ENCODE data around the gene ARPP19. TPM values are rescaled to one million over a fixed set of nuclear protein-coding genes. Genes with fewer than 3 reads are reported as not detected.
"Not testable (repeated sequence)": the region's sequence is repeated elsewhere in the genome, so short reads cannot be mapped to it uniquely, and the experiment has no call there.

Gene ARPP19
- total RNA-seq, 2 donors from 2014 or later = 86.5 to 99.5 TPM

- ATAC-seq (no peak), DNase-seq (no peak)
- intact Hi-C loops (cut with DNase I, micrococcal nuclease) = no loop called here
Measured at GRCh38 chr15:52556524-52557273, 12.1 kb downstream of the ARPP19 start.

- intact Hi-C loops (cut with DNase I, micrococcal nuclease) = no loop called here
- DNase-seq (no peak), ATAC-seq (no peak)
Measured at GRCh38 chr15:52552303-52552702, 16.5 kb downstream of the ARPP19 start.

GRCh38 chr15:52551762-52552161 is 17.1 kb downstream of the ARPP19 start:
- intact Hi-C loops (cut with DNase I, micrococcal nuclease) = no loop called here
- ATAC-seq (no peak), DNase-seq (no peak)

- intact Hi-C loops (cut with DNase I, micrococcal nuclease) = not testable (repeated sequence)
Measured at GRCh38 chr15:52551186-52551585, 17.6 kb downstream of the ARPP19 start.

GRCh38 chr15:52546031-52546751 is 22.6 kb downstream of the ARPP19 start:
- ATAC-seq = peak; percentile 38
- intact Hi-C loops (cut with DNase I, micrococcal nuclease) = no loop called here
- DNase-seq = no peak

More at GRCh38 chr15:52551186-52551585, 17.6 kb downstream of the ARPP19 start:
- not testable (repeated sequence) for DNase-seq, ATAC-seq

- DNase-seq (no peak), ATAC-seq (no peak)
- intact Hi-C loops (cut with DNase I, micrococcal nuclease) = no loop called here
Measured at GRCh38 chr15:52540374-52541012, 28.3 kb downstream of the ARPP19 start.

- ATAC-seq = no peak
- intact Hi-C loops (cut with DNase I, micrococcal nuclease) = no loop called here
- no peak for DNase-seq
Measured at GRCh38 chr15:52537459-52537858, 31.4 kb downstream of the ARPP19 start.

- DNase-seq = no peak
- no peak for ATAC-seq
- intact Hi-C loops (cut with DNase I, micrococcal nuclease) = no loop called here
Measured at GRCh38 chr15:52532427-52532826, 36.4 kb downstream of the ARPP19 start.

GRCh38 chr15:52529940-52530339 is 38.9 kb downstream of the ARPP19 start:
- intact Hi-C loops (cut with DNase I, micrococcal nuclease) = no loop called here
- DNase-seq (no peak), ATAC-seq (no peak)

GRCh38 chr15:52529341-52529924 is 39.4 kb downstream of the ARPP19 start:
- peak; percentile 9 for ATAC-seq
- DNase-seq = peak in 1 of 2 donors; percentile 32
- intact Hi-C loops (cut with DNase I, micrococcal nuclease) = no loop called here

- ATAC-seq = peak; percentile 96
- DNase-seq = peak; percentile 56 to 75
- intact Hi-C loops (cut with DNase I, micrococcal nuclease) = no loop called here
Measured at GRCh38 chr15:52528564-52529340, 40.1 kb downstream of the ARPP19 start, which contains the start of gene MYO5A. Gene MYO5A (minus strand): TSS chr15:52528880. CDS start chr15:52528806, 74 bp downstream.

GRCh38 chr15:52527911-52528563 is 40.8 kb downstream of the ARPP19 start:
- ATAC-seq (peak; percentile 7), DNase-seq (peak in 1 of 2 donors; percentile 32)
- intact Hi-C loops (cut with DNase I, micrococcal nuclease) = no loop called here

- DNase-seq (no peak), ATAC-seq (no peak)
- intact Hi-C loops (cut with DNase I, micrococcal nuclease) = no loop called here
Measured at GRCh38 chr15:52527196-52527910, 41.5 kb downstream of the ARPP19 start.

- ATAC-seq (no peak), DNase-seq (no peak)
- intact Hi-C loops (cut with DNase I, micrococcal nuclease) = no loop called here
Measured at GRCh38 chr15:52524223-52525136, 44.4 kb downstream of the ARPP19 start.

- ATAC-seq (no peak), DNase-seq (no peak)
- intact Hi-C loops (cut with DNase I, micrococcal nuclease) = no loop called here
Measured at GRCh38 chr15:52523647-52524046, 45.2 kb downstream of the ARPP19 start.

- no peak for ATAC-seq
- no peak for DNase-seq
- intact Hi-C loops (cut with DNase I, micrococcal nuclease) = no loop called here
Measured at GRCh38 chr15:52523192-52523591, 45.6 kb downstream of the ARPP19 start.

Data from left colon (tissue), 2 donors.